Kidney (tissue), 14 donors: ENCODE results near the gene AHSG. TPM values are rescaled to one million over a fixed set of nuclear protein-coding genes. Genes with fewer than 3 reads are reported as not detected.

Source experiments
- DNase-seq, 5 donors: peaks; one replicate each; pipeline ENCODE4 v3.0.0-alpha.2; 2013 to 2020
- FAIRE-seq: peaks from 2 replicates; lab custom pipeline; 2012; peaks lifted over from hg19 to GRCh38; lab: Jason Lieb, UNC
- H3K27ac ChIP-seq, 2 donors: one replicate each; pipeline ENCODE4 v1.7.0; 2013; ENCODE audit warnings: low read depth in 2 of 2, low read length in 2 of 2, inconsistent platforms in 1 of 2
- H3K27me3 ChIP-seq: one replicate; pipeline ENCODE4 v1.7.1; 2013; ENCODE audit warnings: low read length, inconsistent platforms; ENCODE audit not compliant: control insufficient read depth, insufficient read depth
- H3K36me3 ChIP-seq, 3 donors: one replicate each; pipeline versions ENCODE4 v1.7.0 to v1.7.1; 2013; ENCODE audit warnings: low read length in 3 of 3, control low read depth in 1 of 3, inconsistent platforms in 1 of 3; ENCODE audit not compliant: insufficient read depth in 3 of 3, control insufficient read depth in 2 of 3
- H3K4me1 ChIP-seq, 3 donors: one replicate each; pipeline versions ENCODE4 v1.7.0 to v1.7.1; 2013; ENCODE audit warnings: low read length in 3 of 3, inconsistent platforms in 1 of 3, low read depth in 1 of 3; ENCODE audit not compliant: control insufficient read depth in 2 of 3, insufficient read depth in 2 of 3
- H3K4me3 ChIP-seq, 3 donors: one replicate each; pipeline versions ENCODE4 v1.7.0 to v1.8.1; 2013; ENCODE audit warnings: low read length in 3 of 3, control low read depth in 1 of 3, inconsistent platforms in 1 of 3
- H3K9ac ChIP-seq, 3 donors: one replicate each; pipeline versions ENCODE4 v1.7.0 to v1.7.1; 2013; ENCODE audit warnings: low read length in 3 of 3, control low read depth in 1 of 3, inconsistent platforms in 1 of 3
- H3K9me3 ChIP-seq, 3 donors: one replicate each; pipeline versions ENCODE4 v1.7.0 to v1.7.1; 2013; ENCODE audit warnings: low read length in 3 of 3, control low read depth in 1 of 3, inconsistent platforms in 1 of 3; ENCODE audit not compliant: control insufficient read depth in 2 of 3, insufficient read depth in 1 of 3
- intact Hi-C: fragments of 100-400 bp; cut with DNase I; formaldehyde crosslinking; loops from one replicate; pipeline ENCODE4 v1.11.1; 2022
- polyA plus RNA-seq: library from polyadenylated mRNA; stranded (reverse); fragments of 350-450 nt; fragmentation: Illumina TruSeq; extraction: RNeasy Lipid Tissue Mini Kit (QIAGEN cat#74804); gene quantifications from one replicate; pipeline ENCODE4 v1.2.3, GENCODE V29; 2014; ENCODE audit warnings: low read depth, low replicate concordance; ENCODE audit not compliant: insufficient read depth
- total RNA-seq: library from RNA; stranded (reverse); fragmentation: NEBNext Ultra II Directional; extraction: Animal tissue kit (Norgen Biotek cat#: 25700); gene quantifications from one replicate; pipeline ENCODE4 v1.2.1, GENCODE V29; 2021
- TF ChIP-seq, protein P1 (sequence below): IDR thresholded peaks from 3 replicates; pipeline ENCODE4 v1.5.1; 2012; ENCODE audit warnings: mild to moderate bottlenecking, moderate library complexity, borderline replicate concordance; ENCODE audit not compliant: insufficient read depth; ENCODE audit errors: extremely low read depth
- donor health status: control.
- donor health status: control.
- donor health status: control.
- donor health status: control.
- donor health status: control.
- donor health status: DM: yes; HTN: yes; CAD: no.
- donor health status: Normal renal cell carcinoma (clear cell type).

The AHSG gene
- total and polyA plus RNA-seq, 2 donors from 2014 or later, result 0.34 TPM; not detected in 1

DNA sequence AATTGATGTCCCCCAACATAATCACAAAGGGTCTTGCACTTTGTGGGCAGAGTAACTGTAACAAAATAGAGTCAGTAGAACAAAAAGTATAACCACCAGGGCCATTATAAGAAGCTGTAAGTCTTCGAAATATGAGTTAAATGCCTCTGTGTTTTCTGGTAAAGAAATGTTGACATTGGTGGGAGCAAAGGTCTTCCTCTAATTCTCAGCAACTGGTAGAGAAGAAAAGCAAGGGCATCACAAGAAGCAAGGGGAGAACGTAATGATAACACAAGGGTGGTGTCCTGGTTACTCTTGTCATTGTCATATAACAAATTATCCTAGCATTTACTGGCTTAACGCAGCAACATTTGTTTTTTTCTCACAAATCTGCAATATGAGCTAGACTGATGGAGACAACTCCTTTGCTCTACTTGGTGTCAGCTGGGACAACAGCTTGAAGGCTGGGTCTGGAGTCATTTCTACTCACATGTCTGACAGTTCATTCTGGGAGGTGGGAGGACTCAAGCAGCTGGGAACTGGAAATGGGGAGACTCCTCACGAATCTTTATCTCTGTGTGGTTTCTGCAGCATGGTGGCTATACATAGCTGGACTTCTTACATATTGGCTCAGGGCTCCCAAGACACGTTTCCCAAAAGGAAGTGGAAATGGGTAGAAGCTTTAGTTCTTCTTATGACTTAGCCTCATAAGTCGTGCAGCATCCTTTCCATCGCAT lies 22.1 kb upstream of the AHSG start:
- Histone ChIP-seq H3K36me3 (no peaks in the 10 kb centered on the region), H3K9me3 (no peaks in the 10 kb centered on the region)
- no peak for FAIRE-seq

DNA sequence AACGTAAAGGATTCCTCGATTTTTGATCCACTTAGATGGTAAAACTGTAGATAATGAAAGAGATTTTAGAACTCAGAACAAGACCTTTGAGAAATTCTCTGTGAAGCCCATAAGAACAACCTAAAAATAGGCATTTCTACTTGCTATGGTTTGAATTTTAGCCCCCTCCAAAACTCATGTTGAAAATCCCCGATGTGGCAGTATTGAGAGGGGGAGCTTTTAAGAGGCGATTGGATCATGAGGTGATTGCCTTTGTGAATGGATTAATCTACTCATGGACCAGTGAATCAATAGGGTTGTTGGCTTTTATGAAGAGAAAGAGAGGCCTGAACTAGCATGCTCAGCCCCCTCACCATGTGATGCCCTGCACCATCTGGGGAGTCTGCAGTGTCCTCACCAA lies 20.2 kb upstream of the AHSG start:
- Histone ChIP-seq H3K9me3 (no peaks in the 10 kb centered on the region), H3K4me1 (peaks cover 0 to 9% (median 0%) of the 10 kb centered on the region in 3 donors), H3K4me3 (no peak overlapping the region), H3K27me3 (no peaks in the 10 kb centered on the region), H3K9ac (no peak overlapping the region), H3K27ac (no peak overlapping the region), H3K36me3 (no peaks in the 10 kb centered on the region)
- FAIRE-seq (no peak), DNase-seq (no peak)
- TF ChIP-seq, protein P1, sequence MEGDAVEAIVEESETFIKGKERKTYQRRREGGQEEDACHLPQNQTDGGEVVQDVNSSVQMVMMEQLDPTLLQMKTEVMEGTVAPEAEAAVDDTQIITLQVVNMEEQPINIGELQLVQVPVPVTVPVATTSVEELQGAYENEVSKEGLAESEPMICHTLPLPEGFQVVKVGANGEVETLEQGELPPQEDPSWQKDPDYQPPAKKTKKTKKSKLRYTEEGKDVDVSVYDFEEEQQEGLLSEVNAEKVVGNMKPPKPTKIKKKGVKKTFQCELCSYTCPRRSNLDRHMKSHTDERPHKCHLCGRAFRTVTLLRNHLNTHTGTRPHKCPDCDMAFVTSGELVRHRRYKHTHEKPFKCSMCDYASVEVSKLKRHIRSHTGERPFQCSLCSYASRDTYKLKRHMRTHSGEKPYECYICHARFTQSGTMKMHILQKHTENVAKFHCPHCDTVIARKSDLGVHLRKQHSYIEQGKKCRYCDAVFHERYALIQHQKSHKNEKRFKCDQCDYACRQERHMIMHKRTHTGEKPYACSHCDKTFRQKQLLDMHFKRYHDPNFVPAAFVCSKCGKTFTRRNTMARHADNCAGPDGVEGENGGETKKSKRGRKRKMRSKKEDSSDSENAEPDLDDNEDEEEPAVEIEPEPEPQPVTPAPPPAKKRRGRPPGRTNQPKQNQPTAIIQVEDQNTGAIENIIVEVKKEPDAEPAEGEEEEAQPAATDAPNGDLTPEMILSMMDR, result no peak
- intact Hi-C loops, result no loop called here

More for the DNA sequence above, 22.1 kb upstream of the AHSG start:
- Histone ChIP-seq H3K9ac (no peak overlapping the region), H3K27me3 (no peaks in the 10 kb centered on the region), H3K4me3 (no peak overlapping the region), H3K4me1 (peaks cover 0 to 9% (median 0%) of the 10 kb centered on the region in 3 donors), H3K27ac (no peak overlapping the region)
- TF ChIP-seq, protein P1, result no peak
- intact Hi-C loops, result no loop called here
- DNase-seq, result no peak

GRCh38 chr3:186593862-186594261 lies 19.0 kb upstream of the AHSG start:
- DNase-seq, result no peak
- no peaks in the 10 kb centered on the region for H3K9me3 ChIP-seq
- no peak overlapping the region for H3K27ac ChIP-seq
- no peak for FAIRE-seq
- H3K9ac ChIP-seq, result no peak overlapping the region
- no peak overlapping the region for H3K4me3 ChIP-seq
- H3K27me3 ChIP-seq, result no peaks in the 10 kb centered on the region
- intact Hi-C loops, result no loop called here
- TF ChIP-seq, protein P1, result no peak
- H3K36me3 ChIP-seq, result no peaks in the 10 kb centered on the region
- H3K4me1 ChIP-seq, result peaks cover 0 to 16% (median 0%) of the 10 kb centered on the region in 3 donors
